ENCODE data around the gene DIO3. TPM values are rescaled to one million over a fixed set of nuclear protein-coding genes. Genes with fewer than 3 reads are reported as not detected.

Gene DIO3
- total RNA-seq, 2 donors from 2014 or later: 0.55 TPM; not detected in 1

DNA sequence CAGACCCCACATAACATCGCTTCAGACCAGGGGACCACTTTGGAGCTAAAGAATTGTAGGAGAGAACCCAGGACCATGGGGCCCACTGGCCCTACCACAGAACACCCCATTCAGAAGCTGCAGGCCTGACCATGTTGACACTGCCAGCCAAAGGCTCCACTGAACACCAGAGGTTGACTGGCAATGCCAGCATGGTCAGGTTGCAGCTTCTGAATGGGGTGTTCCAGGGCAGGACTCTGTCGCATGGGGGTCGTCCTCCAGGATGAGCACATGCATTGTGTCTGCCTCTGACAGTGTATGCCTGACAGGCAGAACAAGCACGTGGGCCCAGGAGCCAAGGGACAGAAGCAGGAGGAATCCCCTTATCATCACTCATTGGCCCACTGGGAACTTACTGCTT, 34.1 kb downstream of the DIO3 start:
- peak; percentile 43 for DNase-seq (ENCODE audit: low spot score)
- no peak overlapping the region for H3K27ac ChIP-seq

DNA sequence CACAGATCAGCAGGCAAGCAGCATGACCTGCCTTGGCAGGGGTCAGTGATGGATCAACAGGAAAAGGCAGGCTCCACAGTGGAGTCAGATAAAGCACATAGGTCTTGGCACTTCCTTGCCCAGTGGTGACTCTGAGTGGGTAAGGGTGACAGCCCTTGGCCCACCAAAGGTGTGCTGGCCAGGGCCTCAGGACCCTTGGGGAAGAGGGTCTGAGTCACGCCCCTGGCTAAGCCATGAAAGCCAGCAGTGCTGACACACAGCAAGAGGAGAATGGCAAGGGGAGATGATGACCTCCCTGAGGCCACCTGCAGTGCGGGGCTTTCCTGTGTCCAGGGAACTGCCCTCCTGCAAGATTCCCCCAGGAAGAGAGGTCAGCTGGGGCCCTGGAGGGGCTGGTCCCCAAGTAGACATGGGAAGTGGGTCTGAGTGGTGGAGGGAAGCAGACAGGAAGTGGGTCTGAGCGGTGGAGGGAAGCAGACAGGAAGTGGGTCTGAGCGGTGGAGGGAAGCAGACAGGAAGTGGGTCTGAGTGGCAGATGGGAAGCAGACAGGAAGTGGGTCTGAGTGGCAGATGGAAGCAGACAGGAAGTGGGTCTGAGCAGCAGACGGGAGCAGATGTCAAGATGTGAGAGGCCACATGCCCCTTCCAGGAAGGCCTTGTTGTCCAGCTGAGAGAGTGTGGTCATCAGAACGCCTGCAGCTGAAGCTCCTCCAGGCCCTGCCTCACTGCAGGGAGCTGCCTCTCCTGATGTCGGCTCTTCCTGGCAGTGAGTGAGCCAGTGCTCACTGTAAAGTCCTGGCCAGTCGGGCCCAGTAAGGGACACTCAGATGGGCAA, 34.8 kb downstream of the DIO3 start:
- Histone ChIP-seq H3K27ac (no peak overlapping the region), H3K4me1 (no peaks in the 10 kb centered on the region), H3K4me3 (no peak overlapping the region), H3K9me3 (peaks cover 0 to 7% of the 10 kb centered on the region in 2 donors), H3K36me3 (no peaks in the 10 kb centered on the region), H3K27me3 (no peaks in the 10 kb centered on the region)
- TF ChIP-seq, protein P1, sequence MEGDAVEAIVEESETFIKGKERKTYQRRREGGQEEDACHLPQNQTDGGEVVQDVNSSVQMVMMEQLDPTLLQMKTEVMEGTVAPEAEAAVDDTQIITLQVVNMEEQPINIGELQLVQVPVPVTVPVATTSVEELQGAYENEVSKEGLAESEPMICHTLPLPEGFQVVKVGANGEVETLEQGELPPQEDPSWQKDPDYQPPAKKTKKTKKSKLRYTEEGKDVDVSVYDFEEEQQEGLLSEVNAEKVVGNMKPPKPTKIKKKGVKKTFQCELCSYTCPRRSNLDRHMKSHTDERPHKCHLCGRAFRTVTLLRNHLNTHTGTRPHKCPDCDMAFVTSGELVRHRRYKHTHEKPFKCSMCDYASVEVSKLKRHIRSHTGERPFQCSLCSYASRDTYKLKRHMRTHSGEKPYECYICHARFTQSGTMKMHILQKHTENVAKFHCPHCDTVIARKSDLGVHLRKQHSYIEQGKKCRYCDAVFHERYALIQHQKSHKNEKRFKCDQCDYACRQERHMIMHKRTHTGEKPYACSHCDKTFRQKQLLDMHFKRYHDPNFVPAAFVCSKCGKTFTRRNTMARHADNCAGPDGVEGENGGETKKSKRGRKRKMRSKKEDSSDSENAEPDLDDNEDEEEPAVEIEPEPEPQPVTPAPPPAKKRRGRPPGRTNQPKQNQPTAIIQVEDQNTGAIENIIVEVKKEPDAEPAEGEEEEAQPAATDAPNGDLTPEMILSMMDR (IDR thresholded peaks at IDR 0.05): no peak
- peak; percentile 36 for DNase-seq (ENCODE audit: low spot score)

More for the DNA sequence above, 34.1 kb downstream of the DIO3 start:
- TF ChIP-seq, protein P1 (IDR thresholded peaks at IDR 0.05): no peak
- peaks cover 0 to 7% of the 10 kb centered on the region in 2 donors for H3K9me3 ChIP-seq
- H3K4me3 ChIP-seq: no peak overlapping the region
- no peaks in the 10 kb centered on the region for H3K4me1 ChIP-seq
- H3K27me3 ChIP-seq: no peaks in the 10 kb centered on the region
- H3K36me3 ChIP-seq: no peaks in the 10 kb centered on the region

DNA sequence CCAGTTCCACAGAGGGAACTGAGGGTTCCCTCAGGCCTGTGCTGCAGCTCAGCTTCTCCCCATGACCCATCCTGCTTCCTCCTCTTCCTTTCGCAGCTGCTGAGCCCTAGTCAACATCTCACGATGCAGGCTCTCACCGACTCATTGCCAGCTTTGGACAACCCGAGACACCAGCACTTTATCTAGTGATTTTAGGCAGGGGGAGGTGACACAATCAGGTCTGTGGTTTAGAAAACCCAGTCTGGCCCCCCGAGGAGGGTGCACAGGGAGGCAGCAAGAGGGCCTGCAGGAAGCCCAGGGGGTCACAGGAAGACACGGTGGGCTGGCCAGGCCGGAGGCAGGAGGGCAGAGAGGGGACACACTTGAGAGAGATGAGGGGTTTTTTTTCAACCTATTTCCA, 35.4 kb downstream of the DIO3 start:
- peak; percentile 44 for DNase-seq (ENCODE audit: low spot score)
- H3K27ac ChIP-seq: no peak overlapping the region
- H3K9me3 ChIP-seq: peaks cover 0 to 7% of the 10 kb centered on the region in 2 donors
- H3K36me3 ChIP-seq: no peaks in the 10 kb centered on the region
- H3K27me3 ChIP-seq: no peaks in the 10 kb centered on the region
- H3K4me1 ChIP-seq: no peaks in the 10 kb centered on the region
- H3K4me3 ChIP-seq: no peak overlapping the region
- TF ChIP-seq, protein P1 (IDR thresholded peaks at IDR 0.05): no peak

GRCh38 chr14:101598159-101598558, 36.9 kb downstream of the DIO3 start:
- H3K36me3 ChIP-seq: no peaks in the 10 kb centered on the region
- TF ChIP-seq, protein P1 (IDR thresholded peaks at IDR 0.05): no peak
- H3K9me3 ChIP-seq: peaks cover 0 to 7% of the 10 kb centered on the region in 2 donors
- H3K27ac ChIP-seq: no peak overlapping the region
- H3K4me3 ChIP-seq: no peak overlapping the region
- H3K4me1 ChIP-seq: no peaks in the 10 kb centered on the region
- no peaks in the 10 kb centered on the region for H3K27me3 ChIP-seq
- peak; percentile 30 for DNase-seq (ENCODE audit: low spot score)

GRCh38 chr14:101598571-101599233, 37.4 kb downstream of the DIO3 start:
- no peaks in the 10 kb centered on the region for H3K36me3 ChIP-seq
- DNase-seq (ENCODE audit: low spot score): no peak
- H3K4me1 ChIP-seq: no peaks in the 10 kb centered on the region
- TF ChIP-seq, protein P1 (IDR thresholded peaks at IDR 0.05): no peak
- no peak overlapping the region for H3K27ac ChIP-seq
- H3K27me3 ChIP-seq: no peaks in the 10 kb centered on the region
- peaks cover 0 to 5% of the 10 kb centered on the region in 2 donors for H3K9me3 ChIP-seq
- H3K4me3 ChIP-seq: no peak overlapping the region
